D721Med (cell line): ENCODE results near the gene DOLPP1.

ENCODE experiments used
- DNase-seq: peaks from one replicate; pipeline ENCODE4 v3.0.0; 2011; ENCODE audit warnings: low spot score; ENCODE audit not compliant: insufficient read length
- FAIRE-seq: peaks from 2 replicates; lab custom pipeline; 2011; peaks lifted over from hg19 to GRCh38; lab: Jason Lieb, UNC
- CTCF ChIP-seq: IDR thresholded peaks from 2 replicates; pipeline ENCODE4 v1.5.1; 2012; ENCODE audit warnings: mild to moderate bottlenecking, control low read depth; ENCODE audit not compliant: insufficient read depth; ENCODE audit errors: missing control alignments

DOLPP1 gene

GRCh38 chr9:129102791-129103594 lies 22.1 kb downstream of the DOLPP1 start:
- peak; percentile 40 for TF ChIP-seq CTCF
- DNase-seq, result peak; percentile 68
- FAIRE-seq, result no peak

GRCh38 chr9:129103595-129103965 lies 22.7 kb downstream of the DOLPP1 start:
- TF ChIP-seq CTCF, result no peak
- FAIRE-seq, result no peak
- DNase-seq, result no peak

- TF ChIP-seq CTCF, result no peak
- DNase-seq (no peak), FAIRE-seq (no peak)
Measured at GRCh38 chr9:129104051-129104450, 23.1 kb downstream of the DOLPP1 start.

GRCh38 chr9:129105857-129106694 lies 25.2 kb downstream of the DOLPP1 start:
- FAIRE-seq (no peak), DNase-seq (no peak)
- TF ChIP-seq CTCF, result no peak

GRCh38 chr9:129107651-129108050 lies 26.7 kb downstream of the DOLPP1 start:
- FAIRE-seq (no peak), DNase-seq (no peak)
- TF ChIP-seq CTCF, result no peak

GRCh38 chr9:129108083-129108804 lies 27.3 kb downstream of the DOLPP1 start:
- FAIRE-seq (no peak), DNase-seq (no peak)
- no peak for TF ChIP-seq CTCF
